H1 (cell line): ENCODE results near the gene DLEC1. TPM values are rescaled to one million over a fixed set of nuclear protein-coding genes. Genes with fewer than 3 reads are reported as not detected.

Experiments
- CTCF ChIA-PET: fragments of 300-600 bp; sonication (Branson Sonifier 250); formaldehyde crosslinking; loops from one replicate; lab custom pipeline; 2021; ENCODE audit not compliant: partially characterized antibody; lab: Charles Lee
- POLR2A ChIA-PET: fragments of 300-600 bp; sonication (Branson Sonifier 250); formaldehyde crosslinking; loops from one replicate; lab custom pipeline; 2021; ENCODE audit warnings: inconsistent platforms; ENCODE audit not compliant: partially characterized antibody; lab: Charles Lee
- DNase-seq, 2 experiments: peaks; one replicate each; pipeline versions ENCODE4 v3.0.0 to v3.0.0-alpha.2; 2010 to 2022; ENCODE audit warnings: low spot score in 2 of 2, low read depth in 1 of 2, mixed read lengths in 1 of 2
- FAIRE-seq: peaks from 2 replicates; lab custom pipeline; 2011; peaks lifted over from hg19 to GRCh38; lab: Jason Lieb, UNC
- H2AFZ ChIP-seq: 2 replicates; pipeline ENCODE4 v1.8.1; 2012; ENCODE audit warnings: low read length, inconsistent platforms
- H2AK5ac ChIP-seq: 2 replicates; pipeline ENCODE4 v1.6.1; 2013; ENCODE audit warnings: low read depth, low read length
- H2BK120ac ChIP-seq: replicated peaks from 2 replicates; pipeline ENCODE3; 2013; ENCODE audit warnings: low read depth, low read length, inconsistent platforms
- H2BK12ac ChIP-seq: 2 replicates; pipeline ENCODE4 v1.6.1; 2013; ENCODE audit warnings: low read depth, low read length
- H2BK15ac ChIP-seq: 2 replicates; pipeline ENCODE4 v1.6.1; 2013; ENCODE audit warnings: low read length
- H2BK20ac ChIP-seq: 2 replicates; pipeline ENCODE4 v1.6.1; 2013; ENCODE audit warnings: low read length
- H2BK5ac ChIP-seq: 2 replicates; pipeline ENCODE4 v1.6.1; 2013; ENCODE audit warnings: low read depth, low read length
- H3K14ac ChIP-seq: 2 replicates; pipeline ENCODE4 v1.6.1; 2013; ENCODE audit warnings: inconsistent platforms; ENCODE audit not compliant: insufficient read length
- H3K18ac ChIP-seq: 2 replicates; pipeline ENCODE4 v1.6.1; 2013; ENCODE audit warnings: low read length; ENCODE audit errors: extremely low read depth
- H3K23ac ChIP-seq: 2 replicates; pipeline ENCODE4 v1.6.1; 2013; ENCODE audit warnings: inconsistent platforms; ENCODE audit not compliant: insufficient read length
- H3K23me2 ChIP-seq: 2 replicates; pipeline ENCODE4 v1.6.1; 2013; ENCODE audit warnings: low read depth, low read length
- H3K27ac ChIP-seq: 2 replicates; pipeline ENCODE4 v1.6.1; 2011; ENCODE audit warnings: low read depth, low read length, inconsistent platforms
- H3K27me3 ChIP-seq, 4 experiments: replicated peaks in 1 of 4; 1 replicate in 1 of 4; 2 replicates in 3 of 4; pipeline versions ENCODE4 v1.6.1 to v1.8.1; 2011 to 2013; ENCODE audit warnings: low read length in 3 of 4, mild to moderate bottlenecking in 3 of 4, inconsistent platforms in 2 of 4, mixed read lengths in 2 of 4, moderate library complexity in 1 of 4; ENCODE audit not compliant: control insufficient read depth in 3 of 4, insufficient read depth in 3 of 4; ENCODE audit errors: extremely low read depth in 1 of 4
- H3K36me3 ChIP-seq, 4 experiments: 2 replicates each; pipeline versions ENCODE4 v1.6.1 to v1.8.1; 2011 to 2013; ENCODE audit warnings: mild to moderate bottlenecking in 4 of 4, low read length in 3 of 4, moderate library complexity in 2 of 4, control low read depth in 1 of 4, inconsistent platforms in 1 of 4; ENCODE audit not compliant: insufficient read depth in 4 of 4, control insufficient read depth in 2 of 4
- H3K4ac ChIP-seq: replicated peaks from 2 replicates; pipeline ENCODE3; 2013; ENCODE audit warnings: low read length, low read depth, mixed read lengths, inconsistent platforms; ENCODE audit not compliant: insufficient read length
- H3K4me1 ChIP-seq, 4 experiments: replicated peaks in 1 of 4; 1 replicate in 1 of 4; 2 replicates in 3 of 4; pipeline versions ENCODE4 v1.6.1 to v1.8.1; 2011 to 2013; ENCODE audit warnings: low read length in 3 of 4, inconsistent platforms in 2 of 4, mixed read lengths in 1 of 4; ENCODE audit not compliant: insufficient read depth in 4 of 4, control insufficient read depth in 3 of 4
- H3K4me2 ChIP-seq, 2 experiments: 2 replicates each; pipeline versions ENCODE4 v1.6.1 to v1.8.1; 2011 to 2013; ENCODE audit warnings: low read depth in 2 of 2, low read length in 2 of 2, control low read depth in 1 of 2, inconsistent platforms in 1 of 2, mild to moderate bottlenecking in 1 of 2; ENCODE audit not compliant: insufficient read depth in 1 of 2
- H3K4me3 ChIP-seq, 4 experiments: fragments of 200-600, 300-600 bp in 1 of 4; sonication (generic), shearing (Covaris generic), sonication (Bioruptor Twin) in 1 of 4; 2 replicates each; pipeline versions ENCODE4 v1.5.1 to v1.8.1; 2011 to 2016; ENCODE audit warnings: low read length in 4 of 4, low read depth in 3 of 4, control low read depth in 2 of 4, inconsistent platforms in 2 of 4, mild to moderate bottlenecking in 2 of 4, mixed read lengths in 1 of 4, moderate library complexity in 1 of 4; ENCODE audit not compliant: insufficient read depth in 2 of 4; ENCODE audit errors: extremely low read depth in 1 of 4
- H3K56ac ChIP-seq: replicated peaks from 2 replicates; pipeline ENCODE3; 2013; ENCODE audit warnings: low read depth, mild to moderate bottlenecking, mixed read lengths, low read length, inconsistent platforms; ENCODE audit not compliant: insufficient read length
- H3K79me1 ChIP-seq: 2 replicates; pipeline ENCODE4 v1.6.1; 2013; ENCODE audit warnings: low read depth, low read length, control low read depth
- H3K79me2 ChIP-seq, 2 experiments: 2 replicates each; pipeline versions ENCODE4 v1.6.1 to v1.8.1; 2012 to 2013; ENCODE audit warnings: low read length in 2 of 2, mild to moderate bottlenecking in 2 of 2, inconsistent platforms in 1 of 2; ENCODE audit not compliant: insufficient read depth in 2 of 2, control insufficient read depth in 1 of 2
- H3K9ac ChIP-seq, 4 experiments: replicated peaks in 1 of 4; 1 replicate in 1 of 4; 2 replicates in 3 of 4; pipeline versions ENCODE4 v1.6.1 to v1.8.1; 2011 to 2013; ENCODE audit warnings: low read depth in 3 of 4, low read length in 3 of 4, control low read depth in 2 of 4, mild to moderate bottlenecking in 2 of 4, moderate library complexity in 2 of 4, inconsistent platforms in 1 of 4; ENCODE audit errors: extremely low read depth in 1 of 4
- H3K9me3 ChIP-seq, 2 experiments: 2 replicates each; pipeline versions ENCODE4 v1.6.1 to v1.8.1; 2012 to 2013; ENCODE audit warnings: mild to moderate bottlenecking in 2 of 2, moderate library complexity in 2 of 2, control low read depth in 1 of 2, inconsistent platforms in 1 of 2, low read depth in 1 of 2, low read length in 1 of 2, mixed read lengths in 1 of 2; ENCODE audit not compliant: insufficient read depth in 2 of 2
- H4K20me1 ChIP-seq, 2 experiments: replicated peaks in 1 of 2; 2 replicates each; pipeline versions ENCODE3 to v1.8.1; 2011 to 2013; ENCODE audit warnings: inconsistent platforms in 2 of 2, low read length in 2 of 2, mild to moderate bottlenecking in 1 of 2; ENCODE audit not compliant: insufficient read depth in 2 of 2, control insufficient read depth in 1 of 2
- H4K5ac ChIP-seq: 2 replicates; pipeline ENCODE4 v1.6.1; 2013; ENCODE audit warnings: low read length, low read depth, mixed read lengths, inconsistent platforms; ENCODE audit not compliant: insufficient read length
- H4K8ac ChIP-seq: 2 replicates; pipeline ENCODE4 v1.8.0; 2013; ENCODE audit warnings: mild to moderate bottlenecking, moderate library complexity, low read length, inconsistent platforms; ENCODE audit not compliant: insufficient read depth; ENCODE audit errors: extremely low read depth
- H4K91ac ChIP-seq: replicated peaks from 2 replicates; pipeline ENCODE3; 2013; ENCODE audit warnings: low read length, mixed read lengths, inconsistent platforms; ENCODE audit not compliant: insufficient read length
- BCL11A ChIP-seq, 2 experiments: IDR thresholded peaks; one replicate each; pipeline ENCODE4 v1.6.1; 2011; ENCODE audit warnings: low read depth in 2 of 2, low read length in 2 of 2, mild to moderate bottlenecking in 2 of 2
- BRCA1 ChIP-seq: IDR thresholded peaks from 2 replicates; pipeline ENCODE4 v1.6.1; 2012; ENCODE audit warnings: low read depth, low read length, improper control_type of control experiment
- CHD2 ChIP-seq: IDR thresholded peaks from 2 replicates; pipeline ENCODE4 v1.6.1; 2012; ENCODE audit warnings: low read length, improper control_type of control experiment
- KDM4A ChIP-seq: IDR thresholded peaks from one replicate; pipeline ENCODE4 v1.7.1; 2012; ENCODE audit warnings: low read depth, mild to moderate bottlenecking, moderate library complexity, low read length, inconsistent platforms; ENCODE audit not compliant: severe bottlenecking
- RAD21 ChIP-seq, 2 experiments: IDR thresholded peaks in 1 of 2; conservative IDR thresholded peaks in 1 of 2; 2 replicates each; pipeline ENCODE4 v1.6.1; 2011; ENCODE audit warnings: low read depth in 2 of 2, low read length in 2 of 2, improper control_type of control experiment in 1 of 2, inconsistent platforms in 1 of 2, mild to moderate bottlenecking in 1 of 2, moderate library complexity in 1 of 2
- RNF2 ChIP-seq: fragments of 200-900, 300-1000 bp; sonication (generic); IDR thresholded peaks from 2 replicates; pipeline ENCODE4 v1.7.1; 2016; ENCODE audit warnings: borderline replicate concordance, low read depth, mild to moderate bottlenecking, antibody characterized with exemption, low read length; ENCODE audit not compliant: poor library complexity, severe bottlenecking; ENCODE audit errors: missing control alignments
- SAP30 ChIP-seq: fragments of 300-600 bp; sonication (generic); IDR thresholded peaks from 2 replicates; pipeline ENCODE4 v1.7.1; 2012; ENCODE audit warnings: low read length, moderate library complexity, mild to moderate bottlenecking, inconsistent platforms; ENCODE audit not compliant: insufficient read depth, insufficient replicate concordance
- ZNF274 ChIP-seq: IDR thresholded peaks from 2 replicates; pipeline ENCODE4 v1.7.0; 2012; ENCODE audit warnings: low read length, borderline replicate concordance; ENCODE audit errors: extremely low read depth
- WGBS, 2 experiments: shearing (Covaris generic) in 1 of 2; methylation state at CpG; one replicate each; pipeline versions ENCODE4 v1.1.6 to v1.1.7; 2013 to 2015; ENCODE audit warnings: low lambda C conversion rate in 2 of 2, mixed read lengths in 2 of 2, inconsistent platforms in 1 of 2, low coverage in 1 of 2, missing lambda C conversion rate in 1 of 2; ENCODE audit not compliant: insufficient replicate concordance in 2 of 2, insufficient coverage in 1 of 2, insufficient read length in 1 of 2; ENCODE audit errors: extremely low coverage in 1 of 2, missing lambda C conversion rate in 1 of 2; 5-methylcytosine and 5-hydroxymethylcytosine counted together
- polyA plus RNA-seq, 7 experiments: library from polyadenylated mRNA; depleted of rRNA in 3 of 7; stranded (reverse) in 5 of 7; unstranded in 2 of 7; fragments of >200 nt in 5 of 7; fragments of 200-250 nt in 2 of 7; gene quantifications; 1 replicate in 5 of 7; 2 replicates in 1 of 7; 4 replicates in 1 of 7; pipeline versions ENCODE4 v1.2.1 to v1.2.3, GENCODE V29; 2011 to 2013; ENCODE audit warnings: missing spikeins in 2 of 7, mixed read lengths in 2 of 7
- total RNA-seq: library from RNA; stranded (reverse); fragmentation: NEBNext Ultra II Directional; extraction: Animal tissue kit (Norgen Biotek cat#: 25700); gene quantifications from 2 replicates; pipeline ENCODE4 v1.2.1, GENCODE V29; 2021
- TF ChIP-seq, protein P1 (sequence below), 3 experiments: IDR thresholded peaks; 1 replicate in 2 of 3; 2 replicates in 1 of 3; pipeline versions ENCODE4 v1.5.1 to v1.6.1; 2011; ENCODE audit warnings: low read length in 3 of 3, mild to moderate bottlenecking in 3 of 3, inconsistent platforms in 2 of 3, low read depth in 1 of 3, moderate library complexity in 1 of 3; ENCODE audit not compliant: insufficient read depth in 1 of 3; ENCODE audit errors: control extremely low read depth in 1 of 3
- TF ChIP-seq, protein P2 (sequence below): IDR thresholded peaks from 2 replicates; pipeline ENCODE4 v1.6.1; 2011; ENCODE audit warnings: low read depth, mild to moderate bottlenecking, low read length; ENCODE audit not compliant: insufficient read depth

Gene DLEC1
- total and polyA plus RNA-seq, 2 of the 8 experiments (the other 6 are each of a cell fraction or from before 2014, with no cell fraction given) = 0.26 to 0.76 TPM

GRCh38 chr3:38062809-38063208, 23.8 kb downstream of the DLEC1 start:
- Histone ChIP-seq H2BK20ac (no peak overlapping the region), H3K14ac (no peak overlapping the region), H2BK12ac (no peak overlapping the region), H4K91ac (no peak overlapping the region), H3K23ac (no peak overlapping the region), H3K4me1 (no peaks in the 10 kb centered on the region), H3K27ac (no peak overlapping the region), H2AFZ (no peak overlapping the region), H3K4me2 (no peak overlapping the region), H2BK5ac (no peak overlapping the region), H3K36me3 (no peaks in the 10 kb centered on the region), H3K27me3 (no peaks in the 10 kb centered on the region), H3K79me1 (no peaks in the 10 kb centered on the region), H3K9me3 (peaks cover 4 to 16% of the 10 kb centered on the region in 2 experiments; a peak in 3 of 4 replicates), H3K56ac (no peak overlapping the region), H2BK15ac (no peak overlapping the region), H3K79me2 (no peaks in the 10 kb centered on the region), H2BK120ac (no peak overlapping the region), H3K9ac (no peak overlapping the region), H3K4me3 (no peak overlapping the region), H2AK5ac (no peak overlapping the region), H4K5ac (no peak overlapping the region), H3K23me2 (0 out of 2 replicates have a peak, but pooled peaks cover 2% of the 10 kb centered on the region), H4K8ac (no peak overlapping the region), H3K18ac (no peak overlapping the region), H4K20me1 (no peaks in the 10 kb centered on the region), H3K4ac (no peak overlapping the region)
- WGBS, 2 experiments = 81% methylated on average over 2 of the region's 2 CpGs; no CpG with 5 or more reads in 1 of the 2 experiments
- no peak for FAIRE-seq
- ChIA-PET CTCF (no interaction called here), POLR2A (no interaction called here)
- DNase-seq = no peak
- no peak for TF ChIP-seq BRCA1
- TF ChIP-seq SAP30 = no peak
- TF ChIP-seq BCL11A (IDR thresholded peaks at IDR 0.05; ENCODE audit: low read depth in 2 of 2, low read length in 2 of 2) = no peak
- TF ChIP-seq ZNF274 = no peak
- no peak for TF ChIP-seq RNF2
- TF ChIP-seq KDM4A = no peak
- TF ChIP-seq RAD21 (IDR thresholded peaks at IDR 0.05 in 1 of 2, conservative IDR thresholded peaks at IDR 0.05 in 1 of 2; ENCODE audit: low read depth in 2 of 2, low read length in 2 of 2) = no peak
- TF ChIP-seq CHD2 = no peak
- TF ChIP-seq, protein P1, sequence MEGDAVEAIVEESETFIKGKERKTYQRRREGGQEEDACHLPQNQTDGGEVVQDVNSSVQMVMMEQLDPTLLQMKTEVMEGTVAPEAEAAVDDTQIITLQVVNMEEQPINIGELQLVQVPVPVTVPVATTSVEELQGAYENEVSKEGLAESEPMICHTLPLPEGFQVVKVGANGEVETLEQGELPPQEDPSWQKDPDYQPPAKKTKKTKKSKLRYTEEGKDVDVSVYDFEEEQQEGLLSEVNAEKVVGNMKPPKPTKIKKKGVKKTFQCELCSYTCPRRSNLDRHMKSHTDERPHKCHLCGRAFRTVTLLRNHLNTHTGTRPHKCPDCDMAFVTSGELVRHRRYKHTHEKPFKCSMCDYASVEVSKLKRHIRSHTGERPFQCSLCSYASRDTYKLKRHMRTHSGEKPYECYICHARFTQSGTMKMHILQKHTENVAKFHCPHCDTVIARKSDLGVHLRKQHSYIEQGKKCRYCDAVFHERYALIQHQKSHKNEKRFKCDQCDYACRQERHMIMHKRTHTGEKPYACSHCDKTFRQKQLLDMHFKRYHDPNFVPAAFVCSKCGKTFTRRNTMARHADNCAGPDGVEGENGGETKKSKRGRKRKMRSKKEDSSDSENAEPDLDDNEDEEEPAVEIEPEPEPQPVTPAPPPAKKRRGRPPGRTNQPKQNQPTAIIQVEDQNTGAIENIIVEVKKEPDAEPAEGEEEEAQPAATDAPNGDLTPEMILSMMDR (IDR thresholded peaks at IDR 0.05; ENCODE audit: control extremely low read depth in 1 of 3, insufficient read depth in 1 of 3, low read depth in 1 of 3, low read length in 3 of 3) = no peak
- TF ChIP-seq, protein P2, sequence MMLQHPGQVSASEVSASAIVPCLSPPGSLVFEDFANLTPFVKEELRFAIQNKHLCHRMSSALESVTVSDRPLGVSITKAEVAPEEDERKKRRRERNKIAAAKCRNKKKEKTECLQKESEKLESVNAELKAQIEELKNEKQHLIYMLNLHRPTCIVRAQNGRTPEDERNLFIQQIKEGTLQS = no peak
